Neural progenitor cell (in vitro differentiated cells): ENCODE results near the gene CCNY. TPM values are rescaled to one million over a fixed set of nuclear protein-coding genes. Genes with fewer than 3 reads are reported as not detected.

Experiments used
- DNase-seq: peaks from one replicate; pipeline ENCODE4 v3.0.0-alpha.2; 2016; ENCODE audit warnings: low spot score
- H2AFZ ChIP-seq: fragments of 200-600 bp; sonication (generic); replicated peaks from 2 replicates; pipeline ENCODE4 v1.6.1; 2016; ENCODE audit warnings: antibody characterized with exemption
- H3F3A ChIP-seq: fragments of 200-600 bp; sonication (generic); 2 replicates; pipeline ENCODE4 v1.6.1; 2016; ENCODE audit warnings: antibody characterized with exemption, low read depth
- H3K27ac ChIP-seq: fragments of 200-600 bp; sonication (generic); 2 replicates; pipeline ENCODE4 v1.5.1; 2016; ENCODE audit warnings: mild to moderate bottlenecking
- H3K27me3 ChIP-seq: fragments of 200-600 bp; sonication (generic); 2 replicates; pipeline ENCODE4 v1.6.1; 2016; ENCODE audit warnings: mild to moderate bottlenecking, moderate library complexity
- H3K36me3 ChIP-seq: fragments of 200-600 bp; sonication (generic); 2 replicates; pipeline ENCODE4 v1.5.1; 2016
- H3K4me1 ChIP-seq: fragments of 200-600 bp; sonication (generic); 2 replicates; pipeline ENCODE4 v1.6.1; 2016; ENCODE audit warnings: mixed run types
- H3K4me2 ChIP-seq: fragments of 200-600 bp; sonication (generic); 2 replicates; pipeline ENCODE4 v1.6.1; 2016
- H3K4me3 ChIP-seq: fragments of 200-600 bp; sonication (generic); 2 replicates; pipeline ENCODE4 v1.5.1; 2016
- H3K79me2 ChIP-seq: fragments of 200-600 bp; sonication (generic); 2 replicates; pipeline ENCODE4 v1.6.1; 2016; ENCODE audit warnings: low read depth
- H3K9ac ChIP-seq: fragments of 200-600 bp; sonication (generic); 2 replicates; pipeline ENCODE4 v1.6.1; 2016
- H3K9me3 ChIP-seq: fragments of 200-600 bp; sonication (generic); 2 replicates; pipeline ENCODE4 v1.5.1; 2016; ENCODE audit warnings: low read depth
- H4K20me1 ChIP-seq: fragments of 200-600 bp; sonication (generic); 2 replicates; pipeline ENCODE4 v1.6.1; 2016; ENCODE audit warnings: low read depth
- H3K27ac Mint-ChIP-seq: 3 replicates; pipeline ENCODE4 v1.8.0; 2021; ENCODE audit warnings: mixed read lengths
- H3K27me3 Mint-ChIP-seq: 2 replicates; pipeline ENCODE4 v1.8.0; 2022; ENCODE audit warnings: low read depth, mild to moderate bottlenecking, inconsistent platforms, moderate library complexity, mixed read lengths; ENCODE audit not compliant: insufficient read depth
- H3K36me3 Mint-ChIP-seq: 3 replicates; pipeline ENCODE4 v1.8.0; 2021; ENCODE audit warnings: mixed read lengths
- H3K4me1 Mint-ChIP-seq: 3 replicates; pipeline ENCODE4 v1.8.0; 2021; ENCODE audit warnings: mixed read lengths
- H3K4me3 Mint-ChIP-seq: 3 replicates; pipeline ENCODE4 v1.8.0; 2021; ENCODE audit warnings: mild to moderate bottlenecking, moderate library complexity, mixed read lengths
- H3K9me3 Mint-ChIP-seq: 3 replicates; pipeline ENCODE4 v1.8.0; 2020; ENCODE audit warnings: mixed read lengths
- CTCF ChIP-seq: fragments of 200-600 bp; sonication (generic); IDR thresholded peaks from 2 replicates; pipeline ENCODE4 v1.5.1; 2017; ENCODE audit warnings: antibody characterized with exemption, mild to moderate bottlenecking
- EZH2 ChIP-seq: fragments of 200-600 bp; sonication (generic); IDR thresholded peaks from 2 replicates; pipeline ENCODE4 v1.6.1; 2017; ENCODE audit warnings: antibody characterized with exemption, mild to moderate bottlenecking, moderate library complexity
- EZH2phosphoT487 ChIP-seq: fragments of 200-600 bp; sonication (generic); IDR thresholded peaks from 2 replicates; pipeline ENCODE4 v1.6.1; 2017; ENCODE audit warnings: antibody characterized with exemption
- total RNA-seq: library from RNA; depleted of rRNA; stranded (reverse); fragments of >200 nt; gene quantifications from 2 replicates; pipeline ENCODE4 v1.2.3, GENCODE V29; 2015; ENCODE audit warnings: low replicate concordance

Gene CCNY
- total RNA-seq, 1 donor from 2014 or later: 46.7 TPM

- TF ChIP-seq CTCF: no peak
- no peak for TF ChIP-seq EZH2phosphoT487
- no peak for TF ChIP-seq EZH2
- Histone ChIP-seq H3F3A (no peaks in the 10 kb centered on the region), H3K4me1 (peaks cover 10% of the 10 kb centered on the region), H3K4me3 (no peak overlapping the region), H3K36me3 (no peaks in the 10 kb centered on the region), H2AFZ (no peak overlapping the region), H3K27me3 (no peaks in the 10 kb centered on the region), H4K20me1 (no peaks in the 10 kb centered on the region), H3K9ac (no peak overlapping the region), H3K27ac (no peak overlapping the region), H3K79me2 (no peaks in the 10 kb centered on the region), H3K9me3 (no peaks in the 10 kb centered on the region), H3K4me2 (no peak overlapping the region)
- Mint-ChIP-seq H3K4me3 (no peak overlapping the region), H3K27ac (peak overlapping the region; percentile 64), H3K27me3 (peaks cover 2% of the 10 kb centered on the region), H3K4me1 (peaks cover 15% of the 10 kb centered on the region), H3K9me3 (no peaks in the 10 kb centered on the region), H3K36me3 (peaks cover 7% of the 10 kb centered on the region)
- no peak for DNase-seq
These were observed 222.0 kb downstream of the CCNY start for GRCh38 chr10:35558276-35558675.

GRCh38 chr10:35559416-35559815 is 223.1 kb downstream of the CCNY start:
- Histone ChIP-seq H3K9ac (no peak overlapping the region), H3K79me2 (no peaks in the 10 kb centered on the region), H3K27me3 (no peaks in the 10 kb centered on the region), H4K20me1 (peaks cover 3% of the 10 kb centered on the region), H3K27ac (no peak overlapping the region), H3F3A (no peaks in the 10 kb centered on the region), H3K4me1 (peaks cover 3% of the 10 kb centered on the region), H2AFZ (no peak overlapping the region), H3K4me3 (no peak overlapping the region), H3K36me3 (no peaks in the 10 kb centered on the region), H3K9me3 (no peaks in the 10 kb centered on the region), H3K4me2 (no peak overlapping the region)
- Mint-ChIP-seq H3K9me3 (no peaks in the 10 kb centered on the region), H3K27me3 (no peaks in the 10 kb centered on the region), H3K27ac (no peak overlapping the region), H3K4me3 (no peak overlapping the region), H3K4me1 (peaks cover 17% of the 10 kb centered on the region), H3K36me3 (peaks cover 7% of the 10 kb centered on the region)
- TF ChIP-seq CTCF (no peak), EZH2phosphoT487 (no peak), EZH2 (no peak)
- no peak for DNase-seq

GRCh38 chr10:35561715-35562114 is 225.4 kb downstream of the CCNY start:
- H3K27me3 ChIP-seq: no peaks in the 10 kb centered on the region
- no peak overlapping the region for H3K27ac ChIP-seq
- H3F3A ChIP-seq: no peaks in the 10 kb centered on the region
- Mint-ChIP-seq H3K36me3 (peaks cover 13% of the 10 kb centered on the region), H3K27ac (no peak overlapping the region), H3K27me3 (no peaks in the 10 kb centered on the region), H3K4me3 (no peak overlapping the region), H3K4me1 (peaks cover 17% of the 10 kb centered on the region), H3K9me3 (no peaks in the 10 kb centered on the region)
- no peaks in the 10 kb centered on the region for H3K36me3 ChIP-seq
- no peak for DNase-seq
- no peak overlapping the region for H3K4me2 ChIP-seq
- H3K9me3 ChIP-seq: no peaks in the 10 kb centered on the region
- H3K4me3 ChIP-seq: no peak overlapping the region
- H4K20me1 ChIP-seq: peaks cover 3% of the 10 kb centered on the region
- no peak for TF ChIP-seq CTCF
- no peak for TF ChIP-seq EZH2
- TF ChIP-seq EZH2phosphoT487: no peak
- H3K9ac ChIP-seq: no peak overlapping the region
- peaks cover 3% of the 10 kb centered on the region for H3K4me1 ChIP-seq
- no peak overlapping the region for H2AFZ ChIP-seq
- no peaks in the 10 kb centered on the region for H3K79me2 ChIP-seq
